NCI-H1417 (cell line): ENCODE measurements around the gene GINS1.

Source experiments
- DNase-seq, 3 experiments: peaks; one replicate each; lab custom pipeline; 2025; lab: John Stamatoyannopoulos, UW

Gene GINS1

DNA sequence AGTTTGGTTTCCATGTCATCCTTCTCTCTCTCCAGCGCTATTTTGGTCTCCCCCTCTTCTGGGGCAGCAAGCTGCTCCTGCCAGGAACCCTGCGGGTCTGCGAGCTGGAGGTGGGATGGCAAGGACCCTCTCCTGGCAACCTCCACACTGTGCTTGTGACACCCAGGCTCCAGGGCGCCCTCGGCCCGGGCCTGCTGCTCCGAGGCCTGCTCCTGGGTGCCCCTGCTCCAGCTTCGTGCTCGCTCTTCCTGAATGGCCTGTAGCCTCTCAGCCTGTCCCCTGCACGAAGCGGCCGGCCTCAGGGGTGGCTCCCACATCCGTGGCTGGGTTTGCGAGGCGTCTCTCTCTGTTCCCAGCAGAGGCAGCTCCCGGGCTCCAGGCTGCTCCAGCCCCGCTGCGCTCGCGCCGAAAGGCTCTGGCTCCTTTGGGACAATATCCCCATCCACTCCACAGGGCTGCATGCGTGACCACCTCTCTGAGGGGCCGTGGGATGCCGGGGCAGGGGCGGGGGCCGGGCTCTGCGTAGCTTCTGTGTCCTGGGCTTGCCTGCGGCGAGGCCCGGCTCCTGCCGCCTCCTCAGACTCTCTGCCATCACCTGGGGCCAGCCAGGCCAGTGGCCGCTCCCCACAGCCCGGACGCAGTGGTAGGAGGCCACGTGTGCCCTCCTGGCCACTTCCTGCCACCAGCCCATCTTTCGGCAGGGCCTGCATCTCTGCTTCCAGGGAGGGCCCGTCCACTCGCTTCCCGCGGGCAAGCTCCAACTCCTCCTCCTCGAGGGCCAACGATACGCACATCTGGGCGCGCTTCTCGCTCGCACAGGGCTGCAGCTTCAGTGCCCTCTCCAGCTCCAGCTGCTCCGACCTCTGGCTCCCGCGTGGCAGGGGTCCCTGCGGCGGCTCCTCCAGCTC is 68.9 kb downstream of the GINS1 start:
- DNase-seq: no peak

DNA sequence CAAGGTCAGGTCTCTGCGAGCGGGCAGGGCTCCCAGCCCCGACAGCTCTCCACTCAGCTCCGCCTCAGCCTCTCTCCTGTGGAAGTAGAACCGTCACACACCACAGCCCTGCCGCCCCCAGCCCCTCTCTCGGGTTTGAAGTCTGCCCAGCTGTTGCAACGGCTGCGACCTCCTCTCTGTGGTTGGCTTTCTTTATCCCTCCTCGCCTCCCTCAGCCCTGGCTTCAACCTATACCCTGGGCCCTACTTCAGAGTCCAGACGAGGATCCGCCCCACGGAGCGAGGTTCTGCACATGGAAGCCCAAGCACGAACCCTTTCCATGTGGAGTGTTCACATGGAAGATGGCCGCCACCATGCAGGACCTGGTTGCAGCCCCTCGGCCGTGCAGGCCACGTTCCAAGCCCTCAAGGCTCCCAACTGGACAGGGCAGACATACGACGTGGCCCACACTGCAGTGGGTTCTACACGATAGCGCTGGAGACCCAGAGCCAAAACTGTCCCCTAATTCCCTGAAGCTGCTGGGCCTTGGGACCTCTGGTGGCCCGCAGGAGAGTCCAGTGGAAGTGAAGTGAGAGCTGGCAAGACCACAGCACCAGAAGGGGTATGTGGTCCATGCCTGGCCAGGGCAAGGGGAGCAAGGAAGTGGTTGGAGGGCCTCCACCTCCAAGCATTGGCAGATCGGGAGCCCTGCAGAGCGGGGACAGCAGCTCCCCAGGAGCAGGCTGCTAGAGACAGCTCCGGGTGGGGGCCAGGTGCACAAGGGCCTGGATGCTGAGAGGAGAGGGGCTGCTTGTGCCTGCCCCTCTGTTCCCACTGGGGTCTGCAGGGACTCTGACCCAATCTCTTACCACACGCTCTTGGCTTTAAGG is 69.8 kb downstream of the GINS1 start:
- DNase-seq: no peak

DNA sequence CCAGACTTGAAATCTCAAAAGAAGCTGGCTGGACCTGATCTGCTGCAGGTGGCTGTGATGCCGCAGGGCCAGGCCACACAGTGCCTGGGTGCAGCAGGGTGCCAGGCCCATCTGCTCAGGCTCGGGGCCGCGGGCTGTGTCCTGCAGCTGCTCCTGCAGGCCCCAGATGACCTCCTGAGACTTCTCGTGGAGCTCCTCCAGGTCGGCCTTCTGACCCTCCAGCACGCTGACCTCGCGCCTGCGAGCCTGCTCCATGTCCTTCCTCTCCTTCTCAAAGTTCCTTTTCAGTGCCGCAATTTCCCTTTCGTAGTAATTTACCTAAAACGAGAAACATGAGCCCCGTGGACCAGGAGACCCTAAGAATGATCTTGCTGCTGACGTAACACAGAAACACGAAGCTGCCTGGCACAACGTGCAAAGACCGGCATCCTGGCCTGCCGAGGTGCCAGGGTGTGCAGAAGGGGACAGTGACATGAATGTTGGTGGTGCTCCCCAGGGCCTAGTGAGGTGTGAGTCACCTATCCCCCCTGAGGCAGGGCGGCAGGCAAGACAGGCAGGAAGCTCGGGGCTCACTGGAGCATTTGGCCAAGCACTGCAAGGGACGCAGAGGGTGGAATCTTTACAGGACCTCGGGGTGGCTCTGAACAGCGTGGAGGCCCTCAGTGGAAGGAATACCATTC is 71.6 kb downstream of the GINS1 start:
- DNase-seq: no peak

DNA sequence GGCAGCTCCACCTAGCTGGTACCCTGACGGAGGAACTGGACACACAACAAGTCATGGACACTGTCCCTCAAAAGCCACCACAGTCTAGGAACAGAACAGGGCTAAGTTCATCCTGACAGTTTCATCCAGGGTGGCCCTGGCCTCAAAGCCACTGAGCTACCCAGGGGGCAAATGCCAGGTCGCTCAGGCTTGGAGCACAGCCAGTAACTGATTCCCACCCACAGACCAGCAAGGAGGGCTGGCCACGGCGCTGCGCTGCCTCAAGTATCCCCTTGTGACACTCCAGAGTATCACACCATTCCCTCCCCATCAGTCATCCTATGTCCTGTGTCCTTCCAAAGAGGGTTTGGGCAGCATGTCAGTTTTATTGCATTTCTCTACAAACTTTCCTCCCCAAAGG is 72.2 kb downstream of the GINS1 start:
- DNase-seq: no peak

DNA sequence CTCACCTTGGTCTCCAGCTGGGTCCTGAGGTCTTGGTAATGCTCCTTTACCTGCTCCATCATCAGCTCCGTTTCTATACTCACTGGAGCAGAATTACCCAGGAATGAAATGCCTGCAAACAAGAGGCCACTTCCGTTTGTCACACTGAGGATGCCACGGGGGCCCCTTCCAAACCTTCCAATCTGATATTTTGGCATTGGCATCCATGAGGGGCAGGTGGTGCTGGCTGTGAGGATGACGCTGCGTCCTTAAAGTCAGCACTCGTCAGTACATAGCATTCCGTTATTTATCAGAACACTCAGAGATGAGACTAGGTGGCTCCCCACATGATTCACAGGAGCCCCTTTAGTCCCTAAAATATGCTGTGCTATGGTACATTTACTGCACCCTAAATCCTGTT is 72.7 kb downstream of the GINS1 start:
- DNase-seq: no peak

DNA sequence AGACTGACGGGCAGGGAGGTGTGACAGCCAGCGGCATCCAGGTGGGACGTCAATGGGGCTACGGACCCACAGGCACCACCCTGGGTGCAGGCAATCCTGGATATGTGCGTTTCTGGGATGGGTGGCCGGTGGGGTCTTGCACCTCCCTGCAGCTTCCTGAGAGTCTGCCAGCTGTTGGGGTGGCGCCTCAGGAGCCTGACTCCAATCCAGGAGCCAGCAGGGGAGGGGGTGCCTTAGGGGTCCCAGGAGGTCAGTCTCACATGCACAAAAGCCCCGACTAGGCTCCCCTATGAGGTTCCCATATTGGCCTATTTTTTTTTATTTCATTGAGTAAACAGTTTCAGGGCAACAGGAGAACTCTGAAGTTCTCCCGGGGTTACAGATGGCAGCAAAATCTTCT is 73.3 kb downstream of the GINS1 start:
- no peak for DNase-seq

DNA sequence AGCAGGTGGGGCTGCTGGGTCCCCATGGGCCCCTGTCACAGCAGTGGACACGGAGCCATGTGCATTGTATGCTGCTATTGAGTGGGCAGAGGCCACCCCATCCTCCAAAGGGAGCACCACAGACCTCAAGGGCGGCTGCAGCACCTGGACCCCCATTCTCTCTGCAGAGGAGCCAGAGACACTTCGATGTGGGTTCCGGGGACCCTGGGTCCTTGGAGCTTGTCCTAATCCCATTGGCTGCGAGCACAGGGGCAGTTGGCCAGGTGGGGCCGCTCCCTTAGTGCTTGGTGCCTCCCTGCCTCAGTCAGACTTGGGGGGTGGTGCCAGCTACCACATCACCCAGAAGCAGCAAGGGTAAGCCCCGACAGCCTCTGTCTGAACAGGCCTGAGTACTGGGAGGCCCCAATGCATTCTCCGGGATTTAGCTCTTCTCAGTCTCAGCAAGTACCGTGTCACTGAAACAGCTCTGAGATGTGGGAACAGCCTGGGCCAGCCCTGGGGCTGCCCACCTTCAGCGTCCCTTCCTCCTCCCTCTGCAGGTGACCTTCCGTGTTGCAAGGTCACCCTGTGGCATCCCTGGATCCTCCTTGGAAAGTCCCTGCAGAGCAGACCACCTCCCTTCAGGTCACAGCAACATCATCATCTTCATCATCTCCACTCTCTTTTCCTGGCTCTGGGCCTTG is 73.9 kb downstream of the GINS1 start:
- DNase-seq: no peak

DNA sequence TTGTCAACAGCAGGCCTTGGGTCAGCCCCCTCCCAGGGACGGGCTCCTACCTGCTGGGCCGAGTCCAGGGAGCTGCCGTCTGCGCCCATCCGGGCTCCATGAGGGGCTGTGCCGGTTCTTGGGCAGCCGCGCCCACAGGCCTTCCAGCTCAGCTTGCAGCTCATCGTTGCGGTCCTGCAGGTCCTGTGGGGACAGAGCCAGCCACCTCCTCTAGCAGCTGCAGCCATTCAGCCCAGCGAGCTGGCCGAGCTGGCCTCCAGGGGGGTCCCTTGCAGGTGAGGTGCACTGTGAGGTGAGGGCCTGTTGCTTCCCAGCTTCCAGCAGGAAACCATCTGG is 74.4 kb downstream of the GINS1 start:
- no peak for DNase-seq

DNA sequence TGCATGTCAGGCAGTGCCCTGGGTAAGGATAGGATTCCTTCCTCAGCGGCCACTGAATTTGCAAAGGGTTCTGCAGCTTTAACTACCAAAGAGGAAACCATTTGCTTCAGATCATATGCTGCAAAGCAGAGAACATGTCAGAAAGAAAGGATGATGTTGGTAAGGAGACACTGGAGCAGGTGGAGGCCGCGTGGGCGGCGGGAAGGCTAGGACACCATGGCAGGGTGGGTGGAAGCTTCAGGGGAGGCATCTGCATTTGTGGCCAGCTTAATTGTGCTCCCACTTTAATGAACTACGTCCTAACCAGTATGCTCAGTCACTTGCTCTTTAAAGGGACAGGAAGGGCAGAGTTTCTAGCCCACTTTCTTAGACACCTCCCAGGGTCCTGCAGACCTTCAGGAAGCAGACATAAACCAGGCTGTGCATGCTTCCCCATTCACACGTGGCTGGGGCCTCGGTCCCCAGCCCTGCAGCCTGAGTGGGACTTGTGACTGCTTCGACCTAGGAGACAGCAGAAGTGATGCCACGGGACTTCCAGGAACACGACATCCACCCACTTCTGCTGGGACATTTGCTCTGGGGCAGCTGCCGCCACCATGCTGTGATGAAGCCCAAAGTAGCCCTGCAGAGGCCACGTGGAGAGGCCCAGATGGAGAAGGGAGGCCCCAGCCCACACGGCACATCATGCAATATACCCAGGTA is 76.1 kb downstream of the GINS1 start:
- no peak for DNase-seq

DNA sequence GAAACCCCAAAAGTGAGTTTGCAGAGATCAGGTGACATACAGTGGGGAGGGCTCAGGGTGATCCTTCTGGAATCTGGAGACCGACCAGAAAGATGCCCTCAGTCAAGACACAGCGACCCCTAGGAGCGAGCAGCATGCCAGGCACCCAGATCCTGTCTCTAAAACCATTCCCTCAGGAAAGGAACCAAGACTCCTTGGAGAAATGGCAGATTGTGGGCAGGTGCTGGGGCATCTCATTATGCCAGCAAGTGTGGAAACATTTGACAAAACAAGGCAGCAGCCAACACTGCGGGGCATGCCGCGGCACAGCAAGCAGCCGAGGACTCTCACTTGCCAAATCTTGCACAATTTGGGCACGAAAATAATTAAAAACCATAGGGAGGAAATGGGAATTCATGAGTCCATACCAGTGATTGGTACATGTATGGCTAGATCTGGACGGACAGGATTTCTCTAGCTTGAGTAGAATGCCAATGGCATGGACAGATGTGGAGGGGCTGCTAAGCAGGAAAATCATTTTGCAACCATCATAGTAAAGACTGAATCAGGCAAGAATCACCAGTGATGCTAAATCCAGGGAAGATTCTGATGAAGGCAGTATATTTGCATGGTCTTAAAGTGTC is 76.9 kb downstream of the GINS1 start:
- DNase-seq: no peak

DNA sequence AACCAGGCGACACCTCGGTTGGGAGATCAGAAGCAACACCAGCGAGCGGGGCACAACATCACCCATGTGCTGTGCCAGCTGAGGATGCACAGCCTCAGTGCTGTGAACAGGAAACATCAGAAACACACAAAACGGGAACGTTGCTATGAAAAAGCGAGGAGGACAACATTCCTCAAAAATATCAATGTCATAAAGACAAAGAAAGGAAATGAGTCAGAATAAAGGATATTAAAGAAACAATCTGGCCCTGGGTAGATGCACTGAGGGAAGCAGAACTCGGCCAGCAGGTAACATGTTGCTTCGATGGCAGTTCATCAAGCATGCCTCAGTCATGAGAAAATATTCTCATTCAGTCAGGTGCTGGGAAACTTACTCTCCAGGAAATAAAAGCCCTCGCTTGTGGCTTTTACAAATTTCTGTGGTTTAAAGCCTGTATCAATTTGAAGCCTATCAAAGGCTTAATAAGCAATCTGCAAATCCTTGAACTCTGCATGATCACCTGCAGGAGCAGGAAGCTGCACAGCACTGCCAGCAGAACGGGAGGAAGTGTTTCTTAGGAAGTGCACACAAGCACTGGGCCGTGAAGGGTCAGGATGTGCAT is 77.5 kb downstream of the GINS1 start:
- DNase-seq: no peak

DNA sequence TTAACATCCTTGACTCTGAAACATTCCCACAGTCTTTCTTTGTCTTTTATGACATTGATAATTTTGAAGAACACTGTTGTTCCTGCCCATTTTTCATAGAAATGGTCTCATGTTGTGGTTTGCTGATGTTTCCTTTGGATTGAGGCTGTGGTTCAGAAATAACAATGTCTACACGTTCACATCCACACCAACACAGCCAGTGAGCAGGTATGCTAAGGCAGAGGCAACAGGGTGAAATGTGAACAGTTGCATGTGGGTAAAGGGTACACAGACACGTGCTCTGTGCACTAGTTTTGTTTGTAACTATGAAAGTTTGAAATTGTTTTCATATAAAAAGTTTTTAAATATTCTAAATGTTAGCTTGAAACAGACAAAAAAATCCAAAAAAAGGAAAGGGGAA is 78.4 kb downstream of the GINS1 start:
- DNase-seq: no peak

DNA sequence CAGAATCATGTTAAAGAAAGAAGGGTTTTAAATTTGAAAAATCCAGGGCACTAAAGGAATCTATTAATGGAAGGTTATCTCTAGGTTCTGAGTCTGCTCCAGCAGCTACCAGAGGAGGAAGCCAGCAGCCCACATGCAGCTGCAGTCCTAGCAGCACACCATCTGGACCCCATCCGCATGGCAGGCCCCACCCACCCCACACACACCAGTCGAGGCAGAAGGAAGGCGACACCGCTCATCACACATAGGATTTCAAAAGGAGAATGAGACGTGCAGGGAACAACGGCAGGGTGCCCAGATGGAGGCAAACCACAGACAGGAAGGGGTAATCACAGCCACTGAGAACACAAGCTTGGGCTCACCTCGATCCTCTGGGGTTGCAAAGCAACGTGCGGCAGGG is 78.9 kb downstream of the GINS1 start:
- no peak for DNase-seq

DNA sequence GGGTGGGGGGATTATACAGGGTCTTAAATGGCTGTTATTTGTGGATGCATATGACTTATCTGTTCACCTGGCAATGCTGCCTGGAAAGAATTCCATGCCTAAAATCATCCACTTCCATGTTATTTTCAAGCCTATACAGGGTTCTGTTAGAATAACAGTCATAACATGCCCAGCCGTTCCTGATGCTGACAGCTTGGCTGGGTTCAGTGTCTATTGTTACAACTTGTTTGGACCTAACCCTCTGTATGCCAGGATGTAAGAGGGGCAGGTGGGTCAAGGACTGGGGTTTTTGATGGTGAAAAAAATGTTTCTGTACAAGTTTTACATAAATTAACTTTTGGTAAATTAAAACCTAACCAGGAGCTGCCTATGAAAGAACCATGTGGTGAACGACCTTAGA is 79.8 kb downstream of the GINS1 start:
- DNase-seq: no peak

DNA sequence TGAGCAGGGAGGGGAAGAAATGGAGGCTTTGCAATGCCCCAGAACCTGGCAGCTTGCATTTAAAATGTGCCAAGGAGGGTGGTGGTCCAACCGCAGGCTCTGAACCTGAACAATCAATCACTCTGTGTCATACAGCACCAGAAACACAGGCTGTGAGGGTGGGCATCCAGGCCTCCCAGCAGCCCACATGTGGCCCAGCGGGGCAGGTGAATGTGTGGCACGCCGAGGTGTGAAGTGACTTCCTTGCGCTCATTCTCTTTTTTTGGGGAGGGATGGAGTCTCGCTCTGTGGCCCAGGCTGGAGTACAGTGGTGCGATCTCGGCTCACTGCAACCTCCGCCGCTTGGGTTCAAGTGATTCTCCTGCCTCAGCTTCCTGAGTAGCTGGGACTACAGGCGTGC is 80.5 kb downstream of the GINS1 start:
- DNase-seq: no peak

DNA sequence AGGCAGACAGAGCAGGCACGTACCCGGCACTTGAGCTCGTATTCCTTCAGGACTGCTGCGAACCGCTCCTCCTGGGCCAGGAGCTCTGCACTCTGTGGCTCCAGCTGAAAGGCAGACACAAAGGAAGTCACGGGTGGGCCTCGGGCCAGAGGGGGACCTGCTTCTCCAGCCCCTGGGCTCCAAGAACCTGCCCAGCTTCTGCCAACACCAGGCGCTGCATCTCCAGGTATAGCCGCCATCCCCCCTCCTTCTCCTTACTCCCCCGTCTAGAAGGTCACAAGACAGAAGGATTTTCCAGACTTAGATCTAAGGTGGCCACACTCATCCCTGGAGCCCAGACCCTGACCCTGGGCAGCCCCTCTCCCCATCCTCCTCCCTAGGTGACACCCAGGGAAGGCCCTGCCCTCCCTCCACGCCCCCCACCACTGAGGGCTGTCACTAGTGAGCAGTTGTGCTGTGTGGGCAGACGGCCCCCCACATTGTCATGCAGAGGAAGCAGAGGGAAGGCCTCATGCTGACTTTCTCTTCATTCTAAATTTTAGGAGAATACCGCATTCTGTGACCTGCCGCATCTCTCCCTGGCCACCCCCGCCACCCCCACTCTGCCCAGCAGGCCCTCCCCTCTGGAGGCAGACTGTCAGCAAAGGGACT is 81.9 kb downstream of the GINS1 start:
- DNase-seq: no peak

DNA sequence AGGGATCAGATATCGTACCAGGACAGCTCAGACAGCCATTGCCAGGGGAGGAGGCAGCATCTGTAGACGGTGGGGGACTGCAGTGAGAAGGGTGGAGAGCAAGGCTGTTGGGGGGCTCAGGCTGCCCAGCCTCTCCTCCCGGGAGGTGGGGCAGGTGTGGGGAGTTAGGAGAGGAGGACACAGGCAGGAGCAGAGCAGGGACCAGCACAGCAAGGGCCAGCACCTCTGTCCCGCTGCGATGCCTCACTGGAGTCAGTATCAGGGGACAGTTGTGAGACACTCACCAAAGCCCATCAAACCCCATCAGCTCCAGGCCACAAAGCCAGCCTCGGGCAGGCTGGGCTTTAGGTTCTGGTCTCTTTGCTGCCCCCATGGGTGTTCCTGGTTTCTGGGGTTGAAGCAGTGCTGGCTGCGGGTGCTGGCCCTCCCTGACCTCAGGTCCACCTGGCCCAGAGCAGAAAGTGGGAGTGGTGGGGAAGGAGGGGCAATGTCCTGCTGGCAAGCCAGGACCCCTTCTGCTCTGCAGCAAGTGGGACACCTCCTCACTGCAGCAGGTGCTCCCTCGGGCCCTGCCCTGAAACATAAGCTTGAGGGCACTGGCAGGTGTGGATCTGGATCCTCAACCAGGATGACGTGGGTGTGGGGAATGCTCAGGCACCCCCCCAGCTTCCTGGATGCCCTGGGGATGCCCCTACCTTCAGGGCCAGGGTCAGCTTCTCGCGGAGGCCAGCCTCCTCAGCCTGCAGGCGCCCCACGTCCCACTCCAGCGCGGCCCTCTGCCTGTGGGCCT is 83.4 kb downstream of the GINS1 start:
- DNase-seq: no peak

DNA sequence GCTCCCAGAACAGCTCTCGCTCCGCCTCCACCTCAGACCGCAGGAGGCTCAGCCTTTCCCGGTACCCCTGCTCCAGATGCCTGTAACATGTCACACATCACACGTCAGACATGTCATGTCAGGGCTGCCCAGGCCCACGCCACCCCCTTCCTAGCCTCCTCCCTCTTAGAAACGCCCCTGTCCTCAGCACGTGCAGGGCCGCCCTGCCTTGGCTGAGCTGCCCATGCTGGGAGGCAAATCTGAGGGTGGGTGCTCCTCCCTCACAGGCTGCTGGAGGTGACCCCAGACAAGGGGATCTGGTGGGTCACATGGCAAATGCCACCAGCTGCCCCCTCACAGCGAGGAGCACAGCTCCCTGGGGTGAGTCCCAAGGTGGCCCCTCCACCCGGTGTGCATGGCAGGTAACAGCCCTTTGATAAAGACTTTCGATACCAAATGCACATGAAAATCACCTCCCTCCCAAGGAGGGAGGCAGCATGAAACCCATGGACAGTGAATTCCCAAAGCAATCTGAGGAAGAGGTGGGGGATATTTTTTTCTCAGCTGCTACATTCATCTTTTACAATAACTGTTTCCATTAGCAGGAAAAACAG is 84.1 kb downstream of the GINS1 start:
- no peak for DNase-seq

DNA sequence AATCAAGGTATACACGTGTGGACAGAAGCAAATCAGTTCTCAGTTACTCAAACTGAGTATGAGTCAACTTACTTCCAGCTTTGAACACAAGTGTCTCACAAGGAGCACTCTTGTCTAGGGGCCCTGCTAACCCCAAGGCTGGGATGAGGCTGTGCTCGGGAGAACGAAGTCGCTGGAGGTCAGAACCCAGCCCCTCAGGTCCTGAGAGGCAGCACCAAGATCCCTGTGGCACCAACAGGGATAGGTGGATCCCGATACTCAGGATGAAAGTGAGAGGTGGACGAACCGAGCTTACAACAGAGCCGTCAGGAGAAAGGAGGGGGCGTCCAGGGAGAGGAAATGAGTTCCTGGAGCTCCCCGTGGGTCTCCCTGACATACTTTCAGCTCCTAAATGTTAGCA is 85.7 kb downstream of the GINS1 start:
- DNase-seq: no peak
